PC-3 (cell line): ENCODE data around the gene MRGPRD. TPM values are rescaled to one million over a fixed set of nuclear protein-coding genes. Genes with fewer than 3 reads are reported as not detected.

ENCODE experiments used
- ATAC-seq: fragments of 200-7000 bp; cut with Tn5 transposase; 2 replicates; pipeline ENCODE4 v1.9.1; 2020; ENCODE audit warnings: mild to moderate bottlenecking, moderate library complexity
- BruUV-seq: library from RNA; stranded (reverse); fragments of 400-500 nt; replicated peaks from 2 replicates; lab custom pipeline; 2021; lab: Mats Ljungman, UMichigan
- CTCF ChIA-PET: fragments of 300-600 bp; sonication (Branson Sonifier 250); formaldehyde crosslinking; loops from one replicate; lab custom pipeline; 2022; ENCODE audit warnings: antibody characterized with exemption; lab: Charles Lee
- POLR2A ChIA-PET: fragments of 300-600 bp; sonication (Branson Sonifier 250); formaldehyde crosslinking; loops from one replicate; lab custom pipeline; 2022; ENCODE audit warnings: antibody characterized with exemption; ENCODE audit not compliant: unreplicated experiment; lab: Charles Lee
- DNase-seq: peaks from one replicate; pipeline ENCODE4 v3.0.0-alpha.2; 2015
- H2AFZ ChIP-seq: fragments of 300-600 bp; sonication (generic); 2 replicates; pipeline ENCODE4 v1.6.0; 2016; ENCODE audit warnings: antibody characterized with exemption, low read length
- H3F3A ChIP-seq: fragments of 300-600 bp; sonication (generic); one replicate; pipeline ENCODE4 v1.6.0; 2017; ENCODE audit warnings: antibody characterized with exemption, low read length, control low read depth, mild to moderate bottlenecking; ENCODE audit not compliant: unreplicated experiment
- H3K27ac ChIP-seq: fragments of 300-600 bp; sonication (generic); 2 replicates; pipeline ENCODE4 v1.5.1; 2016; ENCODE audit warnings: mild to moderate bottlenecking, low read length
- H3K27me3 ChIP-seq: fragments of 300-600 bp; sonication (generic); 2 replicates; pipeline ENCODE4 v1.6.1; 2016; ENCODE audit warnings: low read length, mixed read lengths
- H3K36me3 ChIP-seq: fragments of 300-600 bp; sonication (generic); 2 replicates; pipeline ENCODE4 v1.6.1; 2016; ENCODE audit warnings: low read depth, mixed run types, low read length, mixed read lengths
- H3K4me1 ChIP-seq: fragments of 300-600 bp; sonication (generic); 2 replicates; pipeline ENCODE4 v1.5.1; 2016; ENCODE audit warnings: low read length; ENCODE audit not compliant: insufficient read depth
- H3K4me2 ChIP-seq: fragments of 300-600 bp; sonication (generic); 2 replicates; pipeline ENCODE4 v1.6.0; 2016; ENCODE audit warnings: low read length
- H3K4me3 ChIP-seq: fragments of 300-600 bp; sonication (generic); 2 replicates; pipeline ENCODE4 v1.5.1; 2016; ENCODE audit warnings: mild to moderate bottlenecking, low read length, mixed read lengths
- H3K79me2 ChIP-seq: fragments of 300-600 bp; sonication (generic); 2 replicates; pipeline ENCODE4 v1.6.1; 2017; ENCODE audit warnings: low read length, mixed read lengths
- H3K9ac ChIP-seq: fragments of 300-600 bp; sonication (generic); 2 replicates; pipeline ENCODE4 v1.6.0; 2016; ENCODE audit warnings: mild to moderate bottlenecking, low read length
- H3K9me2 ChIP-seq: fragments of 300-600 bp; sonication (generic); replicated peaks from 2 replicates; pipeline ENCODE4 v1.6.1; 2016; ENCODE audit warnings: mixed run types, low read length, mixed read lengths
- H3K9me3 ChIP-seq: fragments of 300-600 bp; sonication (generic); 2 replicates; pipeline ENCODE4 v1.6.1; 2016; ENCODE audit warnings: low read length, mixed read lengths
- H4K20me1 ChIP-seq: fragments of 300-600 bp; sonication (generic); 2 replicates; pipeline ENCODE4 v1.6.1; 2016; ENCODE audit warnings: low read length, mixed read lengths
- CTCF ChIP-seq: fragments of 300-600 bp; sonication (generic); conservative IDR thresholded peaks from 2 replicates; pipeline ENCODE4 v1.5.1; 2017; ENCODE audit warnings: antibody characterized with exemption, low read depth, mild to moderate bottlenecking, low read length
- EZH2 ChIP-seq: fragments of 300-600 bp; sonication (generic); IDR thresholded peaks from one replicate; pipeline ENCODE4 v1.6.1; 2017; ENCODE audit warnings: antibody characterized with exemption, mild to moderate bottlenecking, low read length; ENCODE audit not compliant: unreplicated experiment
- EZH2phosphoT487 ChIP-seq: fragments of 300-600 bp; sonication (generic); IDR thresholded peaks from 2 replicates; pipeline ENCODE4 v1.6.1; 2018; ENCODE audit warnings: mild to moderate bottlenecking, antibody characterized with exemption, low read length, borderline replicate concordance
- intact Hi-C: fragments of 100-400 bp; cut with micrococcal nuclease; formaldehyde crosslinking; loops from 2 replicates; pipeline ENCODE4 v1.9.0; 2023
- total RNA-seq: library from RNA; depleted of rRNA; stranded (reverse); fragments of >200 nt; gene quantifications from 2 replicates; pipeline ENCODE4 v1.2.3, GENCODE V29; 2014

MRGPRD gene
- total RNA-seq, 1 experiment from 2014 or later: not detected

- POLR2A ChIA-PET: no interaction called here
- BruUV-seq: no TSS peak
- Histone ChIP-seq H3K9ac (no peak overlapping the region), H3F3A (no peaks in the 10 kb centered on the region), H3K27me3 (no peaks in the 10 kb centered on the region), H4K20me1 (no peaks in the 10 kb centered on the region), H3K4me1 (peaks cover 14% of the 10 kb centered on the region), H3K27ac (no peak overlapping the region), H2AFZ (no peak overlapping the region), H3K9me3 (no peaks in the 10 kb centered on the region), H3K79me2 (no peaks in the 10 kb centered on the region), H3K4me3 (no peak overlapping the region), H3K9me2 (no peaks in the 10 kb centered on the region), H3K4me2 (no peak overlapping the region), H3K36me3 (no peaks in the 10 kb centered on the region)
- no peak for TF ChIP-seq CTCF
- no peak for TF ChIP-seq EZH2phosphoT487
- TF ChIP-seq EZH2: no peak
- CTCF ChIA-PET: no interaction called here
- DNase-seq (no peak), ATAC-seq (no peak)
- intact Hi-C loops: no loop called here
Measured at GRCh38 chr11:69014084-69014851, 33.5 kb upstream of the MRGPRD start.

- Histone ChIP-seq H3F3A (no peaks in the 10 kb centered on the region), H2AFZ (no peak within 1 kb of the TSS), H3K36me3 (no peaks in the 10 kb centered on the region), H3K4me2 (peak within 1 kb of the TSS; percentile 8; the same call in 1 of the 2 replicates), H3K9me2 (no peaks in the 10 kb centered on the region), H3K4me3 (no peak within 1 kb of the TSS), H3K27me3 (no peaks in the 10 kb centered on the region), H4K20me1 (no peaks in the 10 kb centered on the region), H3K9me3 (no peaks in the 10 kb centered on the region), H3K27ac (no peak within 1 kb of the TSS), H3K9ac (no peak within 1 kb of the TSS), H3K4me1 (peaks cover 24% of the 10 kb centered on the region), H3K79me2 (no peaks in the 10 kb centered on the region)
- DNase-seq: peak; percentile 20
- CTCF ChIA-PET: no interaction called here
- peak; percentile 53 for TF ChIP-seq CTCF
- no peak for TF ChIP-seq EZH2phosphoT487
- POLR2A ChIA-PET: no interaction called here
- ATAC-seq: no peak
- BruUV-seq: no TSS peak
- intact Hi-C loops: no loop called here
Measured at GRCh38 chr11:69013009-69013951, 32.5 kb upstream of the MRGPRD start, which contains the start of gene MRGPRF. MRGPRF (minus strand) TSS chr11:69013246; CDS start chr11:69009901, 3,345 bp downstream.
